ACHN (cell line): ENCODE data around the gene JAK1.

ENCODE experiments used
- DNase-seq: peaks from one replicate; pipeline ENCODE4 v3.0.0-alpha.2; 2015
- in situ Hi-C: cut with HindIII; loops from 2 replicates; pipeline ENCODE4 v1.10.0; 2017; ENCODE audit warnings: low sequenced_read_pairs, low pct_ligation_motif_present, low pct_unique_long_range_greater_than_20kb

The JAK1 gene

DNA sequence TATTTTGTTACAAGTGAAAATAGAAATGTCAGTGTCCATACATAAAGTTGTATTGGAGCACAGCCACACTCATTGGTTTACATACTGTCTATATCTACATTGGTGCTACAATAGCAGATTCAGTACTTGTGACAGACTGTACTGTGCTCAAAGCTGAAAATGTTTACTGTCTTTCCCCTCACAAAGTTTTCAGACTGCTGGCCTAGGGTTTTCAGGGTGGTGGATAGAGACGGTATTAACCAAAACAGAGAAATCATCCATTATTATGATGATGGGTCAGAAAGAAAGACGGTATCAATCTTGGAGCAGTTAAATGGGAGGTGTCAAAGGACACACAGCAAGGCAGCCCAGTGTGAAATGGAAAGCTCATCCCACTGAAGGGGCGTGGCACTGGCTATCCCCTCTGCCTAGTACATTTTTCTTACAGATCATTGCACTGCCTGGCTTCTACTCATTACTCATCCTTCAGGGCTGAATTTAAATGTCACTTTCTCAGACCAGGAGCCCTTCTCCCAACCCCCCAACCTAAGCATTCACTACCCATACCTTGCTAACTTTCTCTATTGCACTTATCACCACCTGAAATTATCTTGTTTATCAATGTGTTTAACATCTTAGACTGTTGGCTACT is 10.2 kb downstream of the JAK1 start:
- in situ Hi-C loops = no loop called here
- peak; percentile 60 for DNase-seq

- no peak for DNase-seq
- in situ Hi-C loops = no loop called here
These were observed 11.0 kb downstream of the JAK1 start for GRCh38 chr1:64955097-64956009.

GRCh38 chr1:64953241-64953640 is 13.1 kb downstream of the JAK1 start:
- no peak for DNase-seq
- in situ Hi-C loops = no loop called here

DNA sequence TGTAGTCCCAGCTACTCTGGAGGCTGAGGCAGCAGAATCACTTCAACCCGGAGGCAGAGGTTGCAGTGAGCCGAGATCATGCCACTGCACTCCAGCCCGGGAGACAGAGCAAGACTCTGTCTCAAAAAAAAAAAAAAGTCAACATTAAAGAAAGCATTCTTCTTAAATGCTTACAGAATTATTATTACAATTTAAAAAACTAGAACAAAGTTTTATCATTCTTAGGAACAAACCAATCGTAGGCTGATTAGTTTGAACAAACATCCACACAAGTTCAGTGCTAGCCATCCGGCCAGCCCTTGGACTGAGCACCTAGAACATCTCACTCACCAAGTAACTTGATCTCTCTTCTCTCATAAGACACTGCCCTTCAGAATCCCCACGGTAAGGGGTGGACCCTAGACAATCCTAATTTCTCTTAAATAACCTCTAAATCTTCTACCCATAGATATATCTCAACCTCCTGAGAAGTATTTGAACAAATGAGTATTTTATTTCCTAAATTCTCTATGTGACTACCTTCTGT is 16.0 kb downstream of the JAK1 start:
- DNase-seq = no peak
- in situ Hi-C loops = no loop called here

DNA sequence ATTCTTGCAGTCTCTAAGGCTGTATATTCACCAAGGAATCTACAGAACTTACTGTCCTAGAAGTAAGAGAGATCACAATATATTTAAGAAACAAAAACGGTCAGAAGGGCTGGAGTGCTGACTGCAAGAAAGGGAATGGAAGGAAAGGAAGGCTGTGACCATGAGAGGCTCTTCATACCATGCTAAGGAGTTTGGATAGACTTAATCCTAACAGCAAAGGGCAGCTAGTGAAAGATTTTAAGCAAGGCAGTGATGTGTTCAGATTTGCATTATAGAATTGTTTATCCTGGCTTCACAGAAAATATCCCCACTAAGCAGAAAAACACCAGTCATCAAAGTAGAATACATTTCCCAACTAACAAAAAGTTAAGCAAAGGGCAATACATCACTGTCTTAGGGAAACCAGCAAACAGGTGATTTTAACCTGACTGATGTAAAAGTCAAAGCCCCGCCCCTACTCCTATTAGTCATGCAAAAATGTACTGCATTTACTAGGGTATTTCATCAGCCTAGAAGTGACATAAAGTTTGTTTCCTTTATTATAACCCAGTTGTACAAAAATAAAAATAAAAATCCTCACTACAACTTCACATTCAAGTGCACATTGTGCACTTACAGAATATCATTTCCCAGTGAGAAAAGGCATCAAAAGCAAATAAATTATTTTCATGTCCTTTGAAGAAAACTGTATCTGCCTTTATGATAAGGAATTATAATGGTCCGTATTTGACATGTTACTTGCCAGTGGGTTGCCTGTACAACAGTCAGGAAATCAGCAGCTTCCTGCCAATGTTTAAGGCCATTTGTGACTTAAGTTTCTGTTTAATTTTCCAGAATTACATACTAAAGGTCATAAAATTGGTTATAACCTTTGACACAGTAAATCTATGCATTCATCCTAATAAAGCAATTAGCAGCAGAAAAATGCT is 17.2 kb downstream of the JAK1 start:
- peak; percentile 39 for DNase-seq
- in situ Hi-C loops = no loop called here

DNA sequence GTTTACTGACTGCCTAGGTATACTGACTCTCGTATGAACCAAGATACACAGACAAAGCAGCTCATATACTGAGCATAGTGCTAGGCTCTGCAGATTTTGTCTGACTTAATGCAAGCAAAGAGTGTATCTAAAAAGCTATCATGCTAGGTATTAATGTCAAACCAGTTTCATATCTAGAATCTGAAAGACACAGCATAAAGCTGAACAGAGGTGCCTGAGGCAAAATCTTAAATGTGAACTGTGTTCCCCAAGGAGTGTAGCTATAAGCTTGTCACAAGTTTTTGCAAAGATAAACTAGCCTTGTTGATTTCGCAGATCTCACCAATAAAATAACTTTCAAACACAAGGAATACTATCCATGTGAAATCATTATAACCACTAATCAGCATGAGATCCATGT is 18.1 kb downstream of the JAK1 start:
- in situ Hi-C loops = no loop called here
- DNase-seq = no peak

DNA sequence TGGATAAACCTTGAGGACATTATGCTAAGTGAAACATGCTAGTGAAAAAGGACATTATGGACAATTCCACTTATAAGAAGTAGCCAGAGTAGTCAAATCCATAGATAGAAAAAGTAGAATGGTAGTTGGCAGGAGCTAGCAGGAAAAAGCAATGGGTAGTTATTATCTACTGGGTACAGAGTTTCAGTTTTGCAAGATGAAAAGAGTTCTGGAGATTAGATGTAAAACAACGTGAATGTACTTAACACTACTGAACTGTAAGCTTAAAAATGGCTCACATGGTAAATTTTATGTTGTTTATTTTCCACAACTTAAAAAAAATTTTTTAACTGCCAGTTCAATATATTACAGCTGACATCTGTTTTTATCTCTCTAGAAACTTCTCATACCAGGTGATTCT is 19.4 kb downstream of the JAK1 start:
- no peak for DNase-seq
- in situ Hi-C loops = no loop called here

GRCh38 chr1:64944913-64945312 is 21.4 kb downstream of the JAK1 start:
- in situ Hi-C loops = no loop called here
- DNase-seq = no peak

GRCh38 chr1:64942675-64943074 is 23.7 kb downstream of the JAK1 start:
- DNase-seq = no peak
- in situ Hi-C loops = no loop called here

GRCh38 chr1:64942118-64942517 is 24.2 kb downstream of the JAK1 start:
- DNase-seq = no peak
- in situ Hi-C loops = no loop called here

DNA sequence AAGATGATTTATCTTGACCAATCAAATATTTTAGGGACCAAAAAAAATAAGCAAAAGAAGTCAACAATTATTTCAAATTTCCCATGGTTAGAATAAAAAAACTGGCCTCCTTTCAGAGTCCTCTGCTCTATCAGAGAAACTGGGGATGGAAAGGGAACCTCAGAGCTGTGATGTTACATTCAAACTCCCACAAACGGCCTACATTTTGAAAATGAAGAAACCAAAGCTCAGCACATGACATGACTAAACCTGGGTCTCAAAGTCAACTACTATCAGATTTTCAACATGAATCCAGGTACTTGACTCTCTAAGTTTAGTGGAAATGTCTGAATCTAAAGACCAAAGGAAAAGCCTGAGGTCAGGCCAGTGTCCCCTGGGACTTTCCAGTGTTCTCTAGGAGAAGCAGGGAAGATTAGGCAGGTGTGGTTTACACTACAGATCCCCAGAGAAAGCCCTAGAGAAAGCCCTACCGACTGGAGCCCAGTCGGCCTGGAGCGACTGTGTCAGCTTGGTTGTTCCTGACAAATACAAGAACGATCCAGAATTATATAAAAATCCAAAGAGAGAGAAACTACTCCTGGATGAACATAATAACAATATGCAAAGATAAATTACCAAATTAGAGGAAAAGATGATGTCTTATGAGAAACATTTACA is 24.8 kb downstream of the JAK1 start:
- no peak for DNase-seq
- in situ Hi-C loops = no loop called here

DNA sequence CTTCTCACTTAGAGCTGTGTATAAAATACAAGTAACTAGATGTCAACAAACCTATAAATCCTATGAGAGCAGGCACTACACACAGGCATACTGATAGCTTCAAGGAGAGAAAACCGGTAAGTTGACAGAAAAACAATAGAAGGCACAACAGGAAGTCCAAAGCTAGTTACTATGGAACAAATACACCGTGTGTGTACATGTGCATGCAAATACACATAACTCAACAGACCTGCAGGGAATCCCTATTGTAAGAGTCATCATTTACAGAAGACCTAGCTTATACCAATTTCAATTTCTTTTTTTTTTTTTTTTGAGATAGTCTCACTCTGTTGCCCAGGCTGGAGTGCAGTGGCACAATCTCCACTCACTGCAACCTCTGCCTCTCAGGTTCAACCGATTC is 26.3 kb downstream of the JAK1 start:
- in situ Hi-C loops = no loop called here
- no peak for DNase-seq

GRCh38 chr1:64938991-64939390 is 27.4 kb downstream of the JAK1 start:
- in situ Hi-C loops = no loop called here
- no peak for DNase-seq

DNA sequence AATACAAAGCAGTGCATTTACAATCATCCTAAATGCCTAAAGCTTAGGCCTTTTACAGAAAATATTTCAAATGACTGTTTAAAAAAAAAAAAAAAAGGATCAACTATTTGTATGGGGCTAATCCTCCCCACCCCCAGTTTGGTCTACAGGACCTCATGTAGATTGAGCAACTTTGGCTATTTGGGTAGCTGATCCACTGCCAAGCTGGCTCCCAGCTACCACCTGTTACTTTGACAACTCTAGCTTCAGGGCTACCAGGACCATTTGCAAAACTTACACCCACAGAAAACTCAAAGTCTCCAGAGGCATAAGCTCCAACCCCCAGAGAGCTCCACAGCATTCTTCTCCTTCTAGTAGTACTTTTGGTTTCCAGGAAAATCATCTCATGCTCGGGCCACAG is 29.4 kb downstream of the JAK1 start:
- in situ Hi-C loops = no loop called here
- DNase-seq = no peak

DNA sequence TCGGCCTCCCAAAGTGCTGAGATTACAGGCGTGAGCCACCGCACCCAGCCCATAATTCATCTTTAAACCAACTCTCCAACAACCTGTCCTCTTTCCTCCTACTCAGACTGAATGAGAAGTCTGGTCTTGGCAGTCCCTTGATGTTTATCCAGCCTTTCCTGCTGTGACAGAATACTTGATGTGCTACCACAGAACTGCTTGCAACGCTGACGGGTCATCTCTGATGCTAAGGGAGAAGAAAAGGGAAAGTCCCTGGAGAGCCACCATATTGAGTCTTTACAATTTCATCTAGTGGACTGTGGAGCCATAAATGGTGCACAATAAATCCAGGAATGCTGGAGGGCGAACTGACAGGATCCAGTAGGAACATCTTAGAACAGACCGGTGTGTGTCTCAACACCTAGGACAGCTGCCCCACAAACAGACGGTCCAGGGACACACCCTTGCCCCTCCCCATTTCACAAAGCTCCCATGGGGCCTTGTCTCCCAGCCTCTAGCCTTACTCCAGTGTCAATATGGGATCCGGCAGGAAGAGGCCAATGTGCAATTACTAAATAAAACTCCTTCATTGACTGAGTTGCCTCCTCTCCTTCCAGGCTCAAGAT is 30.7 kb downstream of the JAK1 start:
- DNase-seq = no peak
- in situ Hi-C loops = no loop called here

DNA sequence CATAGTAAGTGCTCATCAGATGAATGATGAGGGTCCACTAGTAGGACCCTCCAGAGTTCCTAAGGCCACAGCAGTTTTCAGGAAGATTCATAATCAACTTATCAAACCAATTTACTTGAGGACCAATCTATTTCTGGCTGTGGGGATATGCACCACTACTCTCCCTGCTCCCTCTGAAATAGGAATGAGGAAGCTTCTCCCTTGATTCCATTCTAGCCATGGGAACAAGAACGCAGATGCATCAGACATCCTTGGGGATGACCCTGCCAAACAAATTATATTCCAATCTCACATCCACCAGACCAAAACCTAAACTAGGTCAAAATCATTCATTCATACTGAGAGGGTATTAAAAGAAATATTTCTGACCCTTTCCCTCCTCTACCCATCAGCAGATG is 31.5 kb downstream of the JAK1 start:
- in situ Hi-C loops = no loop called here
- no peak for DNase-seq

DNA sequence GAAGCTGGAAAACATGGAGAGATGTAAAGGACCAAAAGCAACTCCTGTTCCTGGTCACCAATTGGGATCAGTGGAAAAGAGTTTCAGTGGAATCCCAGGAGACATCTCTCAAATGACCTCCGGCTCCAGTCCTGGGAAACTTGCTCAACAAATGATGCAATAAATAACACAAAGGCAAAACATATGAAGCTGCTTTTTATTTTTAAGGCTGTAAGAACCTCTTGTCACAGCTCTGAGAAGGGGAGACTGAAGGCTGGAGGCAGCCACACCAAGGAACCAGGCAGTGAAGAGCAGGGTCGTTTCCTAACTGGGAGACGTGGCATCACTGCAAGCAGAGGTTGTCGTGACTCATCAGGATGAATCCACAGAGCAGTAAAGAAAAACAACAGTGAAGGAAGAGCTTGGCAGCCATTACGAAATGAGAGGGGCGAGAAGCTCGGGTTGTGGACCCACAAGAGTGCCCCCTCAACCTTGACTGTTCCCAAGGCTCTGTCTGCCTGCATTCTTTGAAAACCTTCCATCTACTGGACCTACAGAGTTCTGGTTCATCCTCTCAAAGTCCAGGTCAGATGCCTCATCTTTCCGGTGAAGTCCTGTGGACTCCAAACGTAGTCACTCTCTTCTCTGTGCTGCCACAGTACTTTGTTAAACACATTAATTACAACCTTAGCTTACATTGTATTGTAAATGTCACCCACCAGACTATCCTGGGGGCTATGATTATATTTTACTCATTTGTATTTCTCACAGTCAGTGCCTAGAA is 32.1 kb downstream of the JAK1 start:
- peak; percentile 65 for DNase-seq

More for the DNA sequence above, 32.1 kb downstream of the JAK1 start:
- in situ Hi-C loops = no loop called here
